Measurements from ENCODE around the gene PAX8. TPM values are rescaled to one million over a fixed set of nuclear protein-coding genes. Genes with fewer than 3 reads are reported as not detected.

The PAX8 gene
- total and polyA plus RNA-seq, 11 donors = 0.44 to 2.3 (median 0.53) TPM; not detected in 4

GRCh38 chr2:113207021-113207420, 71.7 kb downstream of the PAX8 start:
- Histone ChIP-seq H3K27ac (no peak overlapping the region), H3K4me1 (peaks cover 0 to 17% (median 14%) of the 10 kb centered on the region in 12 donors), H3K4me3 (no peak overlapping the region), H3K27me3 (no peaks in the 10 kb centered on the region), H3K36me3 (no peaks in the 10 kb centered on the region), H3K9me3 (no peaks in the 10 kb centered on the region)
- DNase-seq (no peak), ATAC-seq (no peak)
- WGBS, 4 donors = 74 to 91% (median 84%) methylated on average over 2 of the region's 2 CpGs
- intact Hi-C loops (cut with DNase I) = loop anchor here in 2 of 10 donors (2.0 to 5.0 kb wide), 2 partner anchors 40 to 42 kb away; no protein-coding TSS in a partner anchor
- no peak for TF ChIP-seq POLR2A (IDR thresholded peaks at IDR 0.05)
- TF ChIP-seq CTCF (IDR thresholded peaks at IDR 0.05) = no peak

- DNase-seq (no peak), ATAC-seq (no peak)
- 90 to 93% (median 91%) methylated on average over 6 of the region's 6 CpGs for WGBS, 4 donors
- Histone ChIP-seq H3K27ac (no peak overlapping the region), H3K4me3 (no peak overlapping the region), H3K4me1 (peaks cover 0 to 11% (median 6%) of the 10 kb centered on the region in 12 donors), H3K27me3 (no peaks in the 10 kb centered on the region), H3K36me3 (peaks cover 0 to 4% (median 0%) of the 10 kb centered on the region in 9 donors), H3K9me3 (no peaks in the 10 kb centered on the region)
- TF ChIP-seq POLR2A (IDR thresholded peaks at IDR 0.05) (no peak), CTCF (IDR thresholded peaks at IDR 0.05) (no peak)
- intact Hi-C loops (cut with DNase I) = loop anchor here in 2 of 10 donors (2.0 to 5.0 kb wide), 2 partner anchors 41 to 43 kb away; no protein-coding TSS in a partner anchor
Measured at GRCh38 chr2:113206251-113206650, 72.5 kb downstream of the PAX8 start.

DNA sequence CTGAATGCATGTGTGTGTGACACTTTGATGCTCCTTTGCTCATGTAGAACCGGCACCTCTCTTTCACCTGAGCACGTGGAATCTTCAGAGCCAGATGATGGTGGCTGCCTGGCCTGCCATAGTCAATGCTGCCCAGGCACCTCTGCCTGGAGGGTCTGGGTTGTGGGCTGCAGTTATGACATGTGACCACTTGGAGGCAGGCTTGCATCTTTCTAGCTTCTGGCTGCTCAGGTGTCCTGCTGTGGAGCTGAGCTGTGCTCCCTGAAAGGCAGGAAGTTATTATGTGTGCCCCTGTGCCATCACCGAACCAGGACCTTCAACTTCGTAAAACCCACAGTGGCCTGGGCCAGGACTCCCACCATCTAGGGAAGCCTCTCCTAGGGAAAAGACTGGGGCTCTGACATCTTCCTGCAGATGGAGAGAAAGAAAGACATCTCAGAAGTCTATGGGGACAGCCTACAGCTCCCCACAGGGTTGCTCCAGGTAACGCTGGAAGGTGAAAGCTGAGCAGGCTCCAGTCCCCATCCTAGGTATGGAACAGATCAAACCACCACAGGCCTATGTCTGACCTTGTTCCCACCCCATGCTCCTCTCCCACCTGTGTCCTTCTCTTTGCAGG, 74.7 kb downstream of the PAX8 start:
- peaks cover 0 to 13% (median 0%) of the 10 kb centered on the region in 9 donors for H3K36me3 ChIP-seq
- 19 to 26% (median 23%) methylated on average over 5 of the region's 5 CpGs for WGBS, 4 donors
- DNase-seq = peak in 4 of 5 donors; percentile 55 to 68 (median 64)
- H3K27ac ChIP-seq = no peak overlapping the region
- H3K4me1 ChIP-seq = peaks cover 0 to 8% (median 2%) of the 10 kb centered on the region in 12 donors
- H3K27me3 ChIP-seq = no peaks in the 10 kb centered on the region
- intact Hi-C loops (cut with DNase I) = loop anchor here (1.0 to 5.0 kb wide), 8 partner anchors 43 to 188 kb away; no protein-coding TSS in a partner anchor
- no peaks in the 10 kb centered on the region for H3K9me3 ChIP-seq
- H3K4me3 ChIP-seq = no peak overlapping the region
- peak; percentile 67 to 81 (median 76) for ATAC-seq
- no peak for TF ChIP-seq POLR2A (IDR thresholded peaks at IDR 0.05)
- peak; percentile 82 to 94 (median 86) for TF ChIP-seq CTCF (IDR thresholded peaks at IDR 0.05)

GRCh38 chr2:113203217-113203530, 75.5 kb downstream of the PAX8 start:
- no peak for ATAC-seq
- H3K4me1 ChIP-seq = peaks cover 0 to 15% (median 5%) of the 10 kb centered on the region in 12 donors
- no peak overlapping the region for H3K4me3 ChIP-seq
- H3K27ac ChIP-seq = no peak overlapping the region
- no peaks in the 10 kb centered on the region for H3K9me3 ChIP-seq
- TF ChIP-seq CTCF (IDR thresholded peaks at IDR 0.05) (no peak), POLR2A (IDR thresholded peaks at IDR 0.05) (no peak)
- intact Hi-C loops (cut with DNase I) = loop anchor here in 8 of 10 donors (2.0 to 5.0 kb wide), 5 partner anchors 44 to 189 kb away; no protein-coding TSS in a partner anchor
- H3K27me3 ChIP-seq = no peaks in the 10 kb centered on the region
- peaks cover 0 to 15% (median 0%) of the 10 kb centered on the region in 9 donors for H3K36me3 ChIP-seq
- no peak for DNase-seq

Data from heart left ventricle (tissue), 16 donors.